GM20000 (cell line): ENCODE results near the gene OR4E2.
"Not testable (repeated sequence)": the region's sequence is repeated elsewhere in the genome, so short reads cannot be mapped to it uniquely, and the experiment has no call there.

Source experiments
- DNase-seq: peaks from one replicate; pipeline ENCODE4 v3.0.0; 2012; ENCODE audit warnings: low spot score
- TF ChIP-seq, protein P1 (sequence below): IDR thresholded peaks from 2 replicates; pipeline ENCODE4 v1.5.1; 2012; ENCODE audit warnings: mild to moderate bottlenecking, control low read depth; ENCODE audit errors: extremely low read depth, missing control alignments

OR4E2 gene

GRCh38 chr14:21653331-21653885 lies at the start of gene OR4E2:
OR4E2 (plus strand) TSS chr14:21653835; CDS start chr14:21665083, 11,248 bp downstream.
- DNase-seq: no peak
- TF ChIP-seq, protein P1, sequence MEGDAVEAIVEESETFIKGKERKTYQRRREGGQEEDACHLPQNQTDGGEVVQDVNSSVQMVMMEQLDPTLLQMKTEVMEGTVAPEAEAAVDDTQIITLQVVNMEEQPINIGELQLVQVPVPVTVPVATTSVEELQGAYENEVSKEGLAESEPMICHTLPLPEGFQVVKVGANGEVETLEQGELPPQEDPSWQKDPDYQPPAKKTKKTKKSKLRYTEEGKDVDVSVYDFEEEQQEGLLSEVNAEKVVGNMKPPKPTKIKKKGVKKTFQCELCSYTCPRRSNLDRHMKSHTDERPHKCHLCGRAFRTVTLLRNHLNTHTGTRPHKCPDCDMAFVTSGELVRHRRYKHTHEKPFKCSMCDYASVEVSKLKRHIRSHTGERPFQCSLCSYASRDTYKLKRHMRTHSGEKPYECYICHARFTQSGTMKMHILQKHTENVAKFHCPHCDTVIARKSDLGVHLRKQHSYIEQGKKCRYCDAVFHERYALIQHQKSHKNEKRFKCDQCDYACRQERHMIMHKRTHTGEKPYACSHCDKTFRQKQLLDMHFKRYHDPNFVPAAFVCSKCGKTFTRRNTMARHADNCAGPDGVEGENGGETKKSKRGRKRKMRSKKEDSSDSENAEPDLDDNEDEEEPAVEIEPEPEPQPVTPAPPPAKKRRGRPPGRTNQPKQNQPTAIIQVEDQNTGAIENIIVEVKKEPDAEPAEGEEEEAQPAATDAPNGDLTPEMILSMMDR: no peak

GRCh38 chr14:21612324-21612723 lies 41.3 kb upstream of the OR4E2 start:
- TF ChIP-seq, protein P1: no peak
- peak; percentile 10 for DNase-seq

- TF ChIP-seq, protein P1: no peak
- no peak for DNase-seq
Measured at GRCh38 chr14:21614240-21614639, 39.4 kb upstream of the OR4E2 start.

GRCh38 chr14:21617614-21618013 lies 36.0 kb upstream of the OR4E2 start:
- no peak for DNase-seq
- TF ChIP-seq, protein P1: no peak

DNA sequence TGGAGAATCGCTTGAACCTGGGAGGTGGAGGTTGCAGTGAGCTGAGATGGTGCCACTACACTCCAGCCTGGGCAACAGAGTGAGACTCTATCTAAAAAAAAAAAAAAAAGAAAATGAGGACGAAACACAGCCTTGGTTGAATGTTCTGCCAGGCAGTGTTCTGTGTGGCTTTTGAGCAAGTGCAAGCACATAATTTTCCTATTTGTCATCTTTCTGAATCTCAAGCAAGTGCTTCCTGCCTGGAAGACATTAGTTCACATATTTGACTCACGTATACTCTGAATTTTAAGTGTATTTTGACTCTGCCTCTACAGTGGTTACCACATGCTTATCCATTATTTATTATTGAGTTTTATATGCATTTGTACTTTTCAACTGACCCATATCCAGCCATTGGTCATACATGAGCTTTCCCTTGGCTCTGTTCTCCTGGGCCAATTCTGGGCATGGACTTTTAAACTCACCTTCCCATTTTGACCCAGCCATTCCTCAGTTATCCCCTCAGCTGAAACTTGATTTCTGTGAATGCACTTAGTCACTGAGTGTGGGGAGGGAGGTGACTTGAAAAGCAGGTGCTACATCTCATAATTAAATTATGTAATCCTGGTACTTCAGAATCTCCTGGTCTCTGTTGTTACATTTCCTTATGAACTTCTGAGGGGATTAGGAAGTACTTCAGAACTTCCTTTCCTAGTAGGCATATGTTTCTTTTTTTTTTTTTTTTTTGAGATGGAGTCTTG lies 27.0 kb upstream of the OR4E2 start:
- no peak for DNase-seq
- TF ChIP-seq, protein P1: no peak

GRCh38 chr14:21630503-21630902 lies 23.1 kb upstream of the OR4E2 start:
- DNase-seq: not testable (repeated sequence)

GRCh38 chr14:21631084-21631483 lies 22.6 kb upstream of the OR4E2 start:
- TF ChIP-seq, protein P1: no peak
- no peak for DNase-seq

GRCh38 chr14:21634840-21635239 lies 18.8 kb upstream of the OR4E2 start, which contains the start of gene OR10G2:
OR10G2 (minus strand) TSS chr14:21634940; CDS start chr14:21634842, 98 bp downstream.
- DNase-seq: no peak
- TF ChIP-seq, protein P1: no peak
